Measurements from ENCODE around the gene AP4E1.
"Not testable (repeated sequence)": the region's sequence is repeated elsewhere in the genome, so short reads cannot be mapped to it uniquely, and the experiment has no call there.

Gene AP4E1

GRCh38 chr15:50888054-50888453, 20.4 kb upstream of the AP4E1 start:
- Histone ChIP-seq H3K4me3 (no peak overlapping the region), H3K27ac (no peak overlapping the region)
- DNase-seq (ENCODE audit: low spot score): no peak
- no peak for TF ChIP-seq CTCF (IDR thresholded peaks at IDR 0.05)

DNA sequence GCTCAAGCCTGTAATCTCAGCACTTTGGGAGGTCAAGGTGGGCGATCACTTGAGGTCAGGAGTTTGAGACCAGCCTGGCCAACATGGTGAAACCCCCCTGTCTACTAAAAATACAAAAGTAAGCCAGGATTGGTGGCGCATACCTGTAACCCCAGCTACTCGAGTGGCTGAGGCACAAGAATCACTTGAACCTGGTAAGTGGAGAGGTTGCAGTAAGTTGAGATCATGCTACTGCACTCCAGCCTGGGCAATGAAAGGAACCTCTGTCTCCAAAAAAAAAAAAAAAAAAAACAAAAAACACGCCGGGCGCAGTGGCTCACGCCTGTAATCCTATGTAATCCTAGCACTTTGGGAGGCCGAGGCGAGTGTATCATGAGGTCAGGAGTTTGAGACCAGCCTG, 18.9 kb upstream of the AP4E1 start:
- TF ChIP-seq CTCF (IDR thresholded peaks at IDR 0.05): no peak
- H3K27ac ChIP-seq: no peak overlapping the region
- no peak for DNase-seq (ENCODE audit: low spot score)
- no peak overlapping the region for H3K4me3 ChIP-seq

DNA sequence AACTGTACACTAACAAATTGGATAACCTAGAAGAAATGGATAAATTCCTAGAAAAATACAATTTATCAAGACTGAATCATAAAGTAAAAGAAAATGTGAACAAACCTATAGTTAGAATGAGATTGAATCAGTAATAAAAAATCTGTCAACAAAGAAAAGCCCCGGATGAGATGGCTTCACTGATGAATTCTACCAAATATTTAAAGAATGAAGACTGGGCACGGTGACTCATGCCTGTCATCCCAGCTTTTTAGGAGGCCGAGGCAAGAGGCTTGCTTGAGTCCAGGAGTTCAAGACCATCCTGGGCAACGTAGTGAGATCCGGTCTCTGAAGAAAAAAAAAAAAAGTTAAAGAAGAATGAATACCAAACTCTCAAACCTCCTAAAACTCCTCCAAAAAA, 17.7 kb upstream of the AP4E1 start:
- no peak overlapping the region for H3K4me3 ChIP-seq
- TF ChIP-seq CTCF (IDR thresholded peaks at IDR 0.05): no peak
- H3K27ac ChIP-seq: no peak overlapping the region
- no peak for DNase-seq (ENCODE audit: low spot score)

DNA sequence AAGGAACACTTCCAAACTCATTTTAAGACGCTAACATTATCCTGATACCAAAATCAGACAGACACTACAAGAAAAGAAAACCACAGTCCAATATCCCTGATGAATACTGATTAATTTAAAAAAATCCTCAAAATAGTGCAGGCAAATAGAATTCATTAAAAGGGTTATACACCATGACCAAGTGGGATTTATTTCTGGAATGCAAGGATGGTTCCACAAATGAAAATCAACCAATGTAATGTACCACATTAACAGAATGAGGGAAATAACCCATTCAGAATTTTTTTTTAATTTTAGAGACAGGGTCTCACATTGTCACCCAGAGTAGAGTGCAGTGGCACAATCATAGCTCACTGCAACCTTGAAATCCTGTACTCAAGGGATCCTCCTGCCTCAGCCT, 17.3 kb upstream of the AP4E1 start:
- Histone ChIP-seq H3K4me3 (no peak overlapping the region), H3K27ac (no peak overlapping the region)
- no peak for TF ChIP-seq CTCF (IDR thresholded peaks at IDR 0.05)
- no peak for DNase-seq (ENCODE audit: low spot score)

GRCh38 chr15:50893976-50894375, 14.5 kb upstream of the AP4E1 start:
- Histone ChIP-seq H3K4me3 (no peak overlapping the region), H3K27ac (no peak overlapping the region)
- DNase-seq (ENCODE audit: low spot score): no peak
- TF ChIP-seq CTCF (IDR thresholded peaks at IDR 0.05): no peak

GRCh38 chr15:50901390-50901789, 7.1 kb upstream of the AP4E1 start:
- DNase-seq (ENCODE audit: low spot score); H3K27ac ChIP-seq; H3K4me3 ChIP-seq: not testable (repeated sequence)

DNA sequence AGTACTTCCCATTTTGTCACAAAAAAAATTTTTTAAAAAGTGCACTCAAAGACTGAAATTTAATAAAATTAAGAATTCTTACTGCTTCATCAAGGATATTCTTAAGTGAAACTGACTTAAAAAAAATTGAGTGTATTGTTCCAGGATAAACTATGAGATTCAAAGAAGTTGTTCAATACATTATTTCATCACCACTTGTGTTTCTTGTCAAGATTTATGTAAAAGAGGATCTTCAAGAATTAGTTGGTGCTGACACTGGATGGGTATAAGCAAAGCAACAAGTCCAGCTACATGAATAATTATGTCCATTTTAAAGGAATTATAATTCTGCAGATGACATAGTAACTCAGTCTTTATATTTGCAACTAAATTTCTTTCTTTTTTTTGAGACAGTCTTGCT, 4.3 kb upstream of the AP4E1 start:
- no peak overlapping the region for H3K27ac ChIP-seq
- no peak overlapping the region for H3K4me3 ChIP-seq
- no peak for DNase-seq (ENCODE audit: low spot score)
- no peak for TF ChIP-seq CTCF (IDR thresholded peaks at IDR 0.05)

DNA sequence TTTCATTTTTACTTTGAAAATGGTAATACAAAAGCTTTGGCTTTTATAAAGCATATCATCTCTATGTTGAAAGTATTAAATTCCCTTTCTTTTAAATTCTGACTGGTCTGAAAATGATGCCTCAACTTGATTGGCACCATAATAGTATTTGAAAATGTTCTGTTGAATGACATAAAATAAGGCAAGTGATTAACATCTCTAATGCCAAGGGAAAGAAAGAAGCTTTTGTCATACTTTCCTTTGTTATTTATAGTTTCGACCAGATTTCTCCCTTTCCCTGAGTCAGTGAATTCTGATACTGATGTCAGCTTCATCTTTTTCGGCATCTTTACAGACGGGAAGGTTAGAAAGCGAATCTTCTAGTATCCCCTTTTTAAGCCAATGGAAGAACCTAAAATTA, 3.4 kb upstream of the AP4E1 start:
- TF ChIP-seq CTCF (IDR thresholded peaks at IDR 0.05): no peak
- no peak overlapping the region for H3K27ac ChIP-seq
- H3K4me3 ChIP-seq: no peak overlapping the region
- DNase-seq (ENCODE audit: low spot score): no peak

Data from coronary artery (tissue), 2 donors.